HT-29 (cell line): ENCODE measurements around the gene NPIPB2. TPM values are rescaled to one million over a fixed set of nuclear protein-coding genes. Genes with fewer than 3 reads are reported as not detected.
"Not testable (repeated sequence)": the region's sequence is repeated elsewhere in the genome, so short reads cannot be mapped to it uniquely, and the experiment has no call there.

ENCODE experiments used
- DNase-seq: peaks from one replicate; pipeline ENCODE4 v3.0.0-alpha.2; 2015; ENCODE audit warnings: low spot score
- total RNA-seq: library from RNA; depleted of rRNA; stranded (reverse); fragments of >200 nt; shearing (Covaris generic); gene quantifications from 2 replicates; pipeline ENCODE4 v1.2.3, GENCODE V29; 2014

The NPIPB2 gene
- total RNA-seq, 1 experiment from 2014 or later, result 1.1 TPM

GRCh38 chr16:11962457-11962856, 20.6 kb upstream of the NPIPB2 start:
- DNase-seq, result not testable (repeated sequence)

GRCh38 chr16:11957591-11958395, 15.9 kb upstream of the NPIPB2 start:
- DNase-seq, result no peak

- no peak for DNase-seq
Measured at GRCh38 chr16:11956558-11956957, 14.7 kb upstream of the NPIPB2 start.

GRCh38 chr16:11955713-11956123, 13.9 kb upstream of the NPIPB2 start:
- no peak for DNase-seq

GRCh38 chr16:11953576-11953975, 11.7 kb upstream of the NPIPB2 start:
- not testable (repeated sequence) for DNase-seq

GRCh38 chr16:11950388-11950787, 8.5 kb upstream of the NPIPB2 start:
- DNase-seq, result no peak

GRCh38 chr16:11949527-11949926, 7.7 kb upstream of the NPIPB2 start:
- peak; percentile 74 for DNase-seq

GRCh38 chr16:11948819-11949218, 7.0 kb upstream of the NPIPB2 start:
- DNase-seq, result no peak

GRCh38 chr16:11946433-11946832, 4.6 kb upstream of the NPIPB2 start:
- DNase-seq, result no peak

GRCh38 chr16:11927350-11927749, 14.5 kb downstream of the NPIPB2 start:
- DNase-seq, result not testable (repeated sequence)

- not testable (repeated sequence) for DNase-seq
Measured at GRCh38 chr16:11924046-11924445, 17.8 kb downstream of the NPIPB2 start.

- DNase-seq, result peak; percentile 93
Measured at GRCh38 chr16:11916524-11917285, 25.1 kb downstream of the NPIPB2 start.

- peak; percentile 97 for DNase-seq
Measured at GRCh38 chr16:11915644-11916523, 26.0 kb downstream of the NPIPB2 start, which contains the start of gene GSPT1. GSPT1 (minus strand) TSS chr16:11915956; CDS start chr16:11915720, 236 bp downstream.

- peak; percentile 18 for DNase-seq
Measured at GRCh38 chr16:11915114-11915643, 26.7 kb downstream of the NPIPB2 start.

- DNase-seq, result peak; percentile 62
Measured at GRCh38 chr16:11914210-11915113, 27.4 kb downstream of the NPIPB2 start.

- DNase-seq, result peak; percentile 23
Measured at GRCh38 chr16:11913425-11914079, 28.3 kb downstream of the NPIPB2 start.

- DNase-seq, result no peak
Measured at GRCh38 chr16:11909653-11910545, 31.9 kb downstream of the NPIPB2 start.

- DNase-seq, result no peak
Measured at GRCh38 chr16:11907160-11907970, 34.5 kb downstream of the NPIPB2 start.
